Astrocyte (in vitro differentiated cells and primary cell): Measurements from ENCODE around the gene COL6A1. TPM values are rescaled to one million over a fixed set of nuclear protein-coding genes. Genes with fewer than 3 reads are reported as not detected.

ENCODE experiments used
- DNase-seq: peaks from one replicate; pipeline ENCODE4 v3.0.0-alpha.2; 2010; ENCODE audit warnings: low read depth
- FAIRE-seq: peaks from 2 replicates; lab custom pipeline; 2011; peaks lifted over from hg19 to GRCh38; lab: Jason Lieb, UNC
- H2AFZ ChIP-seq: 2 replicates; pipeline ENCODE4 v1.6.0; 2012; ENCODE audit warnings: low read depth, low read length, inconsistent platforms
- H3K27ac ChIP-seq: 2 replicates; pipeline ENCODE4 v1.5.1; 2011; ENCODE audit warnings: low read depth, low read length, inconsistent platforms
- H3K27me3 ChIP-seq: 2 replicates; pipeline ENCODE4 v1.6.0; 2011; ENCODE audit warnings: low read length, inconsistent platforms; ENCODE audit not compliant: insufficient read depth
- H3K36me3 ChIP-seq: 2 replicates; pipeline ENCODE4 v1.5.1; 2011; ENCODE audit warnings: low read length, inconsistent platforms; ENCODE audit not compliant: insufficient read depth
- H3K4me1 ChIP-seq: 2 replicates; pipeline ENCODE4 v1.5.1; 2011; ENCODE audit warnings: low read length, inconsistent platforms; ENCODE audit not compliant: insufficient read depth
- H3K4me2 ChIP-seq: 2 replicates; pipeline ENCODE4 v1.6.0; 2012; ENCODE audit warnings: low read length, inconsistent platforms
- H3K4me3 ChIP-seq: 2 replicates; pipeline ENCODE4 v1.5.1; 2011; ENCODE audit warnings: low read depth, mild to moderate bottlenecking, low read length, inconsistent platforms; ENCODE audit not compliant: insufficient read depth
- H3K79me2 ChIP-seq: 2 replicates; pipeline ENCODE4 v1.6.0; 2012; ENCODE audit warnings: mild to moderate bottlenecking, low read length, inconsistent platforms; ENCODE audit not compliant: insufficient read depth
- H3K9ac ChIP-seq: 2 replicates; pipeline ENCODE4 v1.6.0; 2012; ENCODE audit warnings: mild to moderate bottlenecking, low read length, inconsistent platforms
- H3K9me3 ChIP-seq: 2 replicates; pipeline ENCODE4 v1.5.1; 2012; ENCODE audit warnings: low read depth, mild to moderate bottlenecking, low read length, inconsistent platforms; ENCODE audit not compliant: insufficient read depth
- H4K20me1 ChIP-seq: 2 replicates; pipeline ENCODE4 v1.6.0; 2012; ENCODE audit warnings: low read length, inconsistent platforms; ENCODE audit not compliant: insufficient read depth
- H3K27ac Mint-ChIP-seq: one replicate; pipeline ENCODE4 v1.8.0; 2021; ENCODE audit warnings: mild to moderate bottlenecking, mixed read lengths; ENCODE audit not compliant: unreplicated experiment
- H3K27me3 Mint-ChIP-seq: one replicate; pipeline ENCODE4 v1.8.0; 2021; ENCODE audit warnings: low read depth, mixed read lengths; ENCODE audit not compliant: unreplicated experiment
- H3K36me3 Mint-ChIP-seq: one replicate; pipeline ENCODE4 v1.8.0; 2021; ENCODE audit warnings: low read depth, mixed read lengths; ENCODE audit not compliant: unreplicated experiment
- H3K4me1 Mint-ChIP-seq: one replicate; pipeline ENCODE4 v1.8.0; 2021; ENCODE audit warnings: low read depth, mixed read lengths; ENCODE audit not compliant: unreplicated experiment
- H3K4me3 Mint-ChIP-seq: one replicate; pipeline ENCODE4 v1.8.0; 2021; ENCODE audit warnings: mild to moderate bottlenecking, moderate library complexity, mixed read lengths; ENCODE audit not compliant: unreplicated experiment
- H3K9me3 Mint-ChIP-seq: one replicate; pipeline ENCODE4 v1.8.0; 2021; ENCODE audit warnings: mild to moderate bottlenecking, mixed read lengths; ENCODE audit not compliant: unreplicated experiment
- EZH2 ChIP-seq: IDR thresholded peaks from 2 replicates; pipeline ENCODE4 v1.6.1; 2012; ENCODE audit warnings: mild to moderate bottlenecking, low read length, inconsistent platforms; ENCODE audit not compliant: insufficient read depth
- total RNA-seq: library from RNA; stranded (reverse); gene quantifications from 2 replicates; pipeline ENCODE4 v1.2.1, GENCODE V29; 2021
- TF ChIP-seq, protein P1 (sequence below): IDR thresholded peaks from 2 replicates; pipeline ENCODE4 v1.5.1; 2011; ENCODE audit warnings: low read depth, mild to moderate bottlenecking, inconsistent platforms, low read length, moderate library complexity; ENCODE audit not compliant: insufficient read depth

The COL6A1 gene
- total RNA-seq, 1 donor from 2014 or later, result 131 TPM

DNA sequence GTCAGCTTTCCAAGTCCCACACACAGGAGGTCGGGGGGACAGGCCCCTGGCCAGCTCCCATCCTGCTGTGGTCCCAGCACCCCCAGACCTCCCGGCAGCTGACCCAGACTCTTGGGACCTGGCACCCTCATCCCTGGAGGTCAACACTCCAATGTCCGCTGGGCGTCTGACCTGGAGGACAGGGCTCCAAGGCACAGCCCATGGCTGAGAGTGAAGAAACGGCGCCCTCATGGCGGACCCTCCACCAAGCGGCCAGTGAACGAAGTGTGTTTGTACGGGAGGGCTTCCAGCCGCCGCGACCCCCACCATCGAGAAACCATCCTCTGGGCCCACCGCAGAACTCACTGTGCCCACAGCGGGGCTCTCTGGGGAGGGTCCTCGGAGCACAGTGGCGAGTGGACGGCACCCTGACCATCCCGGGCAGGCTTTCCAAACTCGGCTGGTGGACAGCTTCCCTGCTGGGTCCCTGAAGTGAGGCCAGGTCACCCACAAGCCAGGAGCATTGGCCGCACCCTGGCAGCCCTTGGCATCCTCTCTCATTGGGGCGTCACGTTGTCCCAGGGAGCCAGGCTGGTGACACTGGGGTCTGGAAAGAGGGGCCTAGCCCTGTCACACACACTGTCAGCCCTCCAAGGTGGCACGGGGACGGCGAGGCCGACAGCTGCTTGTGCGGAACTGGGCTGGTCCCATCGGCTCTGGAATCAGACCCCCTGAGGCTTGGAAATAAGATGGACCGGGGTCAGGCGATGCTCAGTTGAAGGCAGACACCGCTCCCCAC is 68.5 kb downstream of the COL6A1 start:
- no peak for FAIRE-seq
- Histone ChIP-seq H3K79me2 (peaks cover under 1% of the 10 kb centered on the region), H3K27ac (peak overlapping the region; percentile 95), H3K27me3 (no peaks in the 10 kb centered on the region), H3K4me3 (no peak overlapping the region), H3K4me1 (peaks cover 39% of the 10 kb centered on the region), H3K4me2 (peak overlapping the region; percentile 53), H3K36me3 (no peaks in the 10 kb centered on the region), H3K9me3 (peaks cover 2% of the 10 kb centered on the region), H4K20me1 (no peaks in the 10 kb centered on the region), H3K9ac (peak overlapping the region; percentile 72), H2AFZ (no peak overlapping the region)
- Mint-ChIP-seq H3K9me3 (peaks cover 2% of the 10 kb centered on the region), H3K4me1 (peaks cover 8% of the 10 kb centered on the region), H3K4me3 (no peak overlapping the region), H3K27ac (no peak overlapping the region), H3K27me3 (peaks cover 2% of the 10 kb centered on the region), H3K36me3 (no peaks in the 10 kb centered on the region)
- no peak for TF ChIP-seq EZH2
- TF ChIP-seq, protein P1, sequence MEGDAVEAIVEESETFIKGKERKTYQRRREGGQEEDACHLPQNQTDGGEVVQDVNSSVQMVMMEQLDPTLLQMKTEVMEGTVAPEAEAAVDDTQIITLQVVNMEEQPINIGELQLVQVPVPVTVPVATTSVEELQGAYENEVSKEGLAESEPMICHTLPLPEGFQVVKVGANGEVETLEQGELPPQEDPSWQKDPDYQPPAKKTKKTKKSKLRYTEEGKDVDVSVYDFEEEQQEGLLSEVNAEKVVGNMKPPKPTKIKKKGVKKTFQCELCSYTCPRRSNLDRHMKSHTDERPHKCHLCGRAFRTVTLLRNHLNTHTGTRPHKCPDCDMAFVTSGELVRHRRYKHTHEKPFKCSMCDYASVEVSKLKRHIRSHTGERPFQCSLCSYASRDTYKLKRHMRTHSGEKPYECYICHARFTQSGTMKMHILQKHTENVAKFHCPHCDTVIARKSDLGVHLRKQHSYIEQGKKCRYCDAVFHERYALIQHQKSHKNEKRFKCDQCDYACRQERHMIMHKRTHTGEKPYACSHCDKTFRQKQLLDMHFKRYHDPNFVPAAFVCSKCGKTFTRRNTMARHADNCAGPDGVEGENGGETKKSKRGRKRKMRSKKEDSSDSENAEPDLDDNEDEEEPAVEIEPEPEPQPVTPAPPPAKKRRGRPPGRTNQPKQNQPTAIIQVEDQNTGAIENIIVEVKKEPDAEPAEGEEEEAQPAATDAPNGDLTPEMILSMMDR, result no peak
- no peak for DNase-seq

DNA sequence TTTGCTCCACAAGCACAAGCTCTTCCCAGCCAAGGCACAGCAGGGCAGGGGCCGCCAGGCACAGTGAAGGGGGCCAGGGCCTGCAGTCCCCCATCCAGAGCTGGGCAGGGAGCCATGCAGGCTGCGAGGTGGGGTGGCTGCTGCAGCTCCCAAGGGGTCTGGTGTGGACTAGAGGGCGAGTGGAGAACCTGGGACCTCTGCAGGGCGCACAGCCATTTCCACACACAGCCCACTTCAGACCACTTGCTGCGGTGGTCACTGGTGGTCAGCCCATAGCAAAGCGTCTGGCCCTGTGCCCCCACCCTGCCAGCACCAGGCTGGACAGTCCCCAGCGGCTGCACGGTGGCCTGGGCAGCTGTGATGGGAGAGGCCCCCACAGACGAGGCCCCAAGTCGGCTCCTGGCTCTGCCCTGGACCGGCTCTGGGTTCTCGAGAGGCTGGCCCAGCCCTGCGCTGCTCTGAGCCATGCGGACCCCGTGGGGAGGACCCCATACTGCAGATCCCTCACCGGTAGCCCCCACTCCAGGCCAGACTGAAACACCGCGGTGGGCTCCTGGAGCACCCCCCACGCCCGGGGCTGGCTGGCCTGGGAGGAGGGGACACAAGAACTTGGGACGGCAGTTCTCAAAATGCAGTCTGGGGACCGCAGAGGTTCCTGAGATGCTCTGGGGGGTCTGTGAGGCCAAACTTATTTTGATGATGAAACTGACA is 69.3 kb downstream of the COL6A1 start:
- no peak overlapping the region for H2AFZ ChIP-seq
- H3K4me1 ChIP-seq, result peaks cover 46% of the 10 kb centered on the region
- FAIRE-seq, result no peak
- Mint-ChIP-seq H3K9me3 (peaks cover 2% of the 10 kb centered on the region), H3K27me3 (peaks cover 2% of the 10 kb centered on the region), H3K27ac (no peak overlapping the region), H3K36me3 (no peaks in the 10 kb centered on the region), H3K4me3 (no peak overlapping the region), H3K4me1 (peaks cover 8% of the 10 kb centered on the region)
- H3K9ac ChIP-seq, result peak overlapping the region; percentile 72
- peak overlapping the region; percentile 95 for H3K27ac ChIP-seq
- peaks cover 5% of the 10 kb centered on the region for H3K79me2 ChIP-seq
- no peaks in the 10 kb centered on the region for H3K27me3 ChIP-seq
- H3K4me3 ChIP-seq, result no peak overlapping the region
- DNase-seq, result no peak
- H3K36me3 ChIP-seq, result no peaks in the 10 kb centered on the region
- peaks cover 2% of the 10 kb centered on the region for H3K9me3 ChIP-seq
- H3K4me2 ChIP-seq, result no peak overlapping the region
- H4K20me1 ChIP-seq, result no peaks in the 10 kb centered on the region
- no peak for TF ChIP-seq EZH2
- TF ChIP-seq, protein P1, result no peak
